ENCODE results near the gene FNTB. TPM values are rescaled to one million over a fixed set of nuclear protein-coding genes. Genes with fewer than 3 reads are reported as not detected.

The FNTB gene
- total RNA-seq, 1 experiment from 2014 or later, result 28.1 TPM

DNA sequence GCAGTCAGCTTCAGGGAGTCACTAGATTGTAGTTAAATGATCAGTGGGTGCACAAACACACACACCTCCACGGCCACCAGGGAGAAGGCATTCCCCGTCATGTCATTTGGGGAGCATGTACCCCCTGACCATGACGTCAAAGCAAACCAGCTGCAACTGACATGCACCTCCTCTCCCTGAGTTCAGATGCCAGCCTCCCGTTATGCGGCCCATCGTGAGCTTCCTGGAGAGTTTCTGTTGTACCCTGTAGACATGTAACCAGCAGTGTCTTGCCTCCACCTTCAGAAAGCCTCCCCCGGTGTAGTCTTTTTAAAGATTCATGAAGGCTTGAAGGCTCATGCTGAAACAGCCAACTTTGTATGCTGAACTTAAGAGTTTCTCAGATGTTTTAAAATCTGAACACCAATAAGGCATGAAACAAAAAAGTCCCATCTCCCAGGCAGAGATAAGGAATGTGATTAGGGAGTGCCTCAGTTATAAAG, 54.8 kb downstream of the FNTB start:
- Histone ChIP-seq H2AFZ (ENCODE audit: low read length) (no peak overlapping the region), H3K4me3 (ENCODE audit: low read length) (no peak overlapping the region), H3K9me2 (replicated peaks; ENCODE audit: low read length) (no peaks in the 10 kb centered on the region), H3K27me3 (ENCODE audit: low read length) (no peaks in the 10 kb centered on the region), H3K36me3 (ENCODE audit: low read depth, low read length) (peaks cover 6% of the 10 kb centered on the region; the same call in 1 of the 2 replicates), H3K4me2 (ENCODE audit: low read length) (no peak overlapping the region), H4K20me1 (ENCODE audit: low read length) (no peaks in the 10 kb centered on the region), H3F3A (ENCODE audit: low read length, unreplicated experiment) (no peaks in the 10 kb centered on the region), H3K27ac (ENCODE audit: low read length) (no peak overlapping the region), H3K4me1 (ENCODE audit: insufficient read depth, low read length) (no peaks in the 10 kb centered on the region), H3K79me2 (ENCODE audit: low read length) (no peaks in the 10 kb centered on the region), H3K9me3 (ENCODE audit: low read length) (no peaks in the 10 kb centered on the region), H3K9ac (ENCODE audit: low read length) (no peak overlapping the region)
- no peak for ATAC-seq
- CTCF ChIA-PET, result no interaction called here
- intact Hi-C loops (cut with micrococcal nuclease), result no loop called here
- BruUV-seq (replicated peaks), result no TSS peak
- POLR2A ChIA-PET (ENCODE audit: unreplicated experiment), result no interaction called here
- TF ChIP-seq, protein P1, sequence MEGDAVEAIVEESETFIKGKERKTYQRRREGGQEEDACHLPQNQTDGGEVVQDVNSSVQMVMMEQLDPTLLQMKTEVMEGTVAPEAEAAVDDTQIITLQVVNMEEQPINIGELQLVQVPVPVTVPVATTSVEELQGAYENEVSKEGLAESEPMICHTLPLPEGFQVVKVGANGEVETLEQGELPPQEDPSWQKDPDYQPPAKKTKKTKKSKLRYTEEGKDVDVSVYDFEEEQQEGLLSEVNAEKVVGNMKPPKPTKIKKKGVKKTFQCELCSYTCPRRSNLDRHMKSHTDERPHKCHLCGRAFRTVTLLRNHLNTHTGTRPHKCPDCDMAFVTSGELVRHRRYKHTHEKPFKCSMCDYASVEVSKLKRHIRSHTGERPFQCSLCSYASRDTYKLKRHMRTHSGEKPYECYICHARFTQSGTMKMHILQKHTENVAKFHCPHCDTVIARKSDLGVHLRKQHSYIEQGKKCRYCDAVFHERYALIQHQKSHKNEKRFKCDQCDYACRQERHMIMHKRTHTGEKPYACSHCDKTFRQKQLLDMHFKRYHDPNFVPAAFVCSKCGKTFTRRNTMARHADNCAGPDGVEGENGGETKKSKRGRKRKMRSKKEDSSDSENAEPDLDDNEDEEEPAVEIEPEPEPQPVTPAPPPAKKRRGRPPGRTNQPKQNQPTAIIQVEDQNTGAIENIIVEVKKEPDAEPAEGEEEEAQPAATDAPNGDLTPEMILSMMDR (conservative IDR thresholded peaks at IDR 0.05; ENCODE audit: low read depth, low read length), result no peak
- no peak for TF ChIP-seq EZH2 (IDR thresholded peaks at IDR 0.05; ENCODE audit: low read length, unreplicated experiment)
- no peak for TF ChIP-seq EZH2phosphoT487 (IDR thresholded peaks at IDR 0.05; ENCODE audit: borderline replicate concordance, low read length)
- DNase-seq, result no peak

DNA sequence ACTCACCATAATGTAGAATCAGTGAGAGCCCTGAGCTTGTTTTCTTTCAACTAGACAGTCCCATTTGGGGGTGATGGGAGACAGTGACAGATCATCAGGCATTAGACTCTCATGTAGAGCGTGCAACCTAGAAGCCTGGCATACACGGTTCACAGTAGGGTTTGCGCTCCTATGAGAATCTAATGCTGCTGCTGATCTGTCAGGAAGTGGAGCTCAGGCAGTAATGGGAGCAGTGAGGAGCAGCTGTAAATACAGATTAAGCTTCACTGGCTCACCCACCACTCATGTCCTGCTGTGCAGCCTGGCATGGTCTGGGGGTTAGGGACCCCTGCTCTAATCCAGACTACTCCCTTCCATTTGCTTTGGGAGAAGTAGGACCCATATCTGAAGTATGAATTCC, 55.6 kb downstream of the FNTB start:
- no peak for ATAC-seq
- H3K36me3 ChIP-seq (ENCODE audit: low read depth, low read length), result peaks cover 6% of the 10 kb centered on the region; the same call in 1 of the 2 replicates
- H3F3A ChIP-seq (ENCODE audit: low read length, unreplicated experiment), result no peaks in the 10 kb centered on the region
- H3K4me1 ChIP-seq (ENCODE audit: insufficient read depth, low read length), result 0 out of 2 replicates have a peak, but pooled peaks cover under 1% of the 10 kb centered on the region
- no peak overlapping the region for H3K4me3 ChIP-seq (ENCODE audit: low read length)
- ChIA-PET CTCF (no interaction called here), POLR2A (ENCODE audit: unreplicated experiment) (no interaction called here)
- TF ChIP-seq EZH2 (IDR thresholded peaks at IDR 0.05; ENCODE audit: low read length, unreplicated experiment) (no peak), EZH2phosphoT487 (IDR thresholded peaks at IDR 0.05; ENCODE audit: borderline replicate concordance, low read length) (no peak)
- TF ChIP-seq, protein P1 (conservative IDR thresholded peaks at IDR 0.05; ENCODE audit: low read depth, low read length), result no peak
- H3K4me2 ChIP-seq (ENCODE audit: low read length), result no peak overlapping the region
- no peaks in the 10 kb centered on the region for H3K27me3 ChIP-seq (ENCODE audit: low read length)
- no peak for DNase-seq
- BruUV-seq (replicated peaks), result no TSS peak
- no peaks in the 10 kb centered on the region for H4K20me1 ChIP-seq (ENCODE audit: low read length)
- H3K9me2 ChIP-seq (replicated peaks; ENCODE audit: low read length), result no peaks in the 10 kb centered on the region
- H3K9me3 ChIP-seq (ENCODE audit: low read length), result no peaks in the 10 kb centered on the region
- H3K9ac ChIP-seq (ENCODE audit: low read length), result no peak overlapping the region
- no peak overlapping the region for H2AFZ ChIP-seq (ENCODE audit: low read length)
- no peaks in the 10 kb centered on the region for H3K79me2 ChIP-seq (ENCODE audit: low read length)
- H3K27ac ChIP-seq (ENCODE audit: low read length), result no peak overlapping the region
- intact Hi-C loops (cut with micrococcal nuclease), result no loop called here

DNA sequence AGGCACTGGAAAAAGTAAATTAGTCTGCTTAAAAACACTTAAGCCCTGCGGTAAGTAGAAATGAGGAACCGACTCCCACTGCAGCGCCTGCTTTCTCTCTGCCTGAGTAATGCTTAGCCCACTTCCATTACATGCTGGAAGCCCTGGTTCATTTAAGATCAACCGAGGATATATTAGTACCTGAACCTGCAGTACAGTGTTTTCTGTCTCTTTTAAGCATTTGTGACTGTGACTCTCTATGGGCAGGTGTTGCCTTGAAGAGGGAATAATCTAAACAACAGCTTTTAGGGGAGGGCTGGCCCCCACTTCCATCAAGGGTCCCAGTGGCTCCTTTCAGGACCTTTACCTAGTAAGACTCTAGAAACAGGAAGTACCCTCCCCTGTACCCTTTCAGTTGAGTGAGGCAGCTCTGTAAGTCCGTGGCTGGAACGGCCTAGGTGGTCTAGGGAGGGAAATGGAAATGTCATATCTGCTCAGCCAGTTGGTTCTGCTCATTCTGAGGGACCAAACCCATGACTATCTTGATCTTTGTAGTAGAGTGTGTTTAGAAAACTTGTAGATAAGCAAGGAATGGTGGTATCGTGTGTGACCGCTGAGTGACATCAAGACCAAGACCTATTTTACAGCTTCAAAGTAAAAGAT, 56.2 kb downstream of the FNTB start:
- Histone ChIP-seq H3F3A (ENCODE audit: low read length, unreplicated experiment) (no peaks in the 10 kb centered on the region), H3K9ac (ENCODE audit: low read length) (no peak overlapping the region), H3K36me3 (ENCODE audit: low read depth, low read length) (peaks cover 6% of the 10 kb centered on the region; the same call in 1 of the 2 replicates), H4K20me1 (ENCODE audit: low read length) (no peaks in the 10 kb centered on the region), H3K4me2 (ENCODE audit: low read length) (no peak overlapping the region), H3K4me1 (ENCODE audit: insufficient read depth, low read length) (0 out of 2 replicates have a peak, but pooled peaks cover 5% of the 10 kb centered on the region), H3K9me2 (replicated peaks; ENCODE audit: low read length) (no peaks in the 10 kb centered on the region), H3K9me3 (ENCODE audit: low read length) (no peaks in the 10 kb centered on the region), H3K79me2 (ENCODE audit: low read length) (no peaks in the 10 kb centered on the region), H3K27me3 (ENCODE audit: low read length) (no peaks in the 10 kb centered on the region), H2AFZ (ENCODE audit: low read length) (no peak overlapping the region), H3K27ac (ENCODE audit: low read length) (no peak overlapping the region), H3K4me3 (ENCODE audit: low read length) (no peak overlapping the region)
- ChIA-PET POLR2A (ENCODE audit: unreplicated experiment) (no interaction called here), CTCF (no interaction called here)
- no peak for ATAC-seq
- no TSS peak for BruUV-seq (replicated peaks)
- no peak for DNase-seq
- intact Hi-C loops (cut with micrococcal nuclease), result no loop called here
- TF ChIP-seq EZH2 (IDR thresholded peaks at IDR 0.05; ENCODE audit: low read length, unreplicated experiment) (no peak), EZH2phosphoT487 (IDR thresholded peaks at IDR 0.05; ENCODE audit: borderline replicate concordance, low read length) (no peak)
- TF ChIP-seq, protein P1 (conservative IDR thresholded peaks at IDR 0.05; ENCODE audit: low read depth, low read length), result no peak

Measured in PC-3 (cell line).